ENCODE measurements around the gene SPRR4.

GRCh38 chr1:152986578-152986977 lies 16.1 kb downstream of the SPRR4 start:
- TF ChIP-seq CTCF (IDR thresholded peaks at IDR 0.05) (no peak), POLR2A (IDR thresholded peaks at IDR 0.05) (no peak)

Measured in uterus (tissue), 2 donors.